Left lung (tissue), 10 donors: ENCODE data around the gene SNRNP70. TPM values are rescaled to one million over a fixed set of nuclear protein-coding genes. Genes with fewer than 3 reads are reported as not detected.

ENCODE experiments used
- ATAC-seq: fragments of 200-7000 bp; cut with Tn5 transposase; one replicate; pipeline ENCODE4 v1.9.1; 2020; ENCODE audit warnings: moderate library complexity
- DNase-seq, 4 donors: peaks; one replicate each; pipeline ENCODE4 v3.0.0-alpha.2; 2013 to 2020
- H3K27ac ChIP-seq, 2 donors: fragments of 200-600 bp; sonication (generic) in 1 of 2; one replicate each; pipeline versions ENCODE4 v1.5.0 to v1.8.0; 2020 to 2021
- H3K27me3 ChIP-seq, 2 donors: fragments of 200-600 bp; sonication (generic) in 1 of 2; one replicate each; pipeline versions ENCODE4 v1.5.0 to v1.8.0; 2020 to 2021
- H3K36me3 ChIP-seq, 2 donors: fragments of 200-600 bp; sonication (generic) in 1 of 2; one replicate each; pipeline versions ENCODE4 v1.5.0 to v1.8.0; 2020 to 2021
- H3K4me1 ChIP-seq, 2 donors: fragments of 200-600 bp; one replicate each; pipeline ENCODE4 v1.8.0; 2021
- H3K4me3 ChIP-seq, 2 donors: fragments of 200-600 bp; sonication (generic) in 1 of 2; one replicate each; pipeline versions ENCODE4 v1.5.0 to v1.8.0; 2020 to 2021; ENCODE audit warnings: mild to moderate bottlenecking in 1 of 2
- H3K9me3 ChIP-seq, 2 donors: fragments of 200-600 bp; sonication (generic) in 1 of 2; one replicate each; pipeline versions ENCODE4 v1.5.0 to v1.8.0; 2020 to 2021
- CTCF ChIP-seq, 2 donors: fragments of 200-600 bp; sonication (generic) in 1 of 2; IDR thresholded peaks; one replicate each; pipeline versions ENCODE4 v1.5.0 to v1.8.0; 2021; ENCODE audit warnings: antibody characterized with exemption in 2 of 2
- intact Hi-C, 2 donors: fragments of 100-400 bp; cut with DNase I; formaldehyde crosslinking; loops; one replicate each; pipeline versions ENCODE4 v1.11.2 to v1.14.2; 2022
- polyA plus RNA-seq, 6 donors: library from polyadenylated mRNA; unstranded; fragments of 120-200 nt; gene quantifications; one replicate each; pipeline ENCODE4 v1.2.1, GENCODE V29; 2013; ENCODE audit not compliant: insufficient read length in 6 of 6
- total RNA-seq, 2 donors: library from RNA; stranded (reverse); fragmentation: NEBNext Ultra II Directional; extraction: Animal tissue kit (Norgen Biotek cat#: 25700); gene quantifications; one replicate each; pipeline ENCODE4 v1.2.1, GENCODE V29; 2021
- donor health status: DM: no; HTN: yes; CAD: no.
- donor health status: DM: no; HTN: no; CAD: no.

SNRNP70 gene
- total and polyA plus RNA-seq, 8 donors = 161 to 371 (median 325) TPM

- peak in 2 of 4 donors; percentile 18 to 40 for DNase-seq
- intact Hi-C loops = no loop called here
Observed at GRCh38 chr19:49155005-49155819, 70.0 kb downstream of the SNRNP70 start, which contains the start of gene HRC. Gene HRC (minus strand): TSS chr19:49155396. CDS start chr19:49155237, 159 bp downstream.

GRCh38 chr19:49155820-49156346 is 70.6 kb downstream of the SNRNP70 start:
- Histone ChIP-seq H3K36me3 (no peaks in the 10 kb centered on the region), H3K9me3 (no peaks in the 10 kb centered on the region), H3K27ac (no peak overlapping the region), H3K4me1 (peaks cover 4 to 23% of the 10 kb centered on the region in 2 donors), H3K4me3 (no peak overlapping the region), H3K27me3 (peaks cover 0 to 38% of the 10 kb centered on the region in 2 donors)
- TF ChIP-seq CTCF (IDR thresholded peaks at IDR 0.05) = no peak
- ATAC-seq = no peak
- intact Hi-C loops = no loop called here
- peak in 1 of 4 donors; percentile 20 for DNase-seq

More at GRCh38 chr19:49155005-49155819, 70.0 kb downstream of the SNRNP70 start, which contains the start of gene HRC:
- H3K4me1 ChIP-seq = peaks cover 4 to 30% of the 10 kb centered on the region in 2 donors
- no peak within 1 kb of the TSS for H3K4me3 ChIP-seq
- H3K9me3 ChIP-seq = no peaks in the 10 kb centered on the region
- H3K27me3 ChIP-seq = peaks cover 0 to 45% of the 10 kb centered on the region in 2 donors
- H3K36me3 ChIP-seq = no peaks in the 10 kb centered on the region
- no peak for ATAC-seq
- no peak for TF ChIP-seq CTCF (IDR thresholded peaks at IDR 0.05)
- H3K27ac ChIP-seq = no peak within 1 kb of the TSS

- H3K27ac ChIP-seq = peak within 1 kb of the TSS; percentile 79 to 89
- H3K36me3 ChIP-seq = no peaks in the 10 kb centered on the region
- ATAC-seq = peak; percentile 99
- TF ChIP-seq CTCF (IDR thresholded peaks at IDR 0.05) = no peak
- peak; percentile 83 to 95 (median 92) for DNase-seq
- no peaks in the 10 kb centered on the region for H3K9me3 ChIP-seq
- H3K27me3 ChIP-seq = peaks cover 0 to 21% of the 10 kb centered on the region in 2 donors
- peak within 1 kb of the TSS; percentile 71 to 84 for H3K4me3 ChIP-seq
- peaks cover 4 to 10% of the 10 kb centered on the region in 2 donors for H3K4me1 ChIP-seq
- intact Hi-C loops = no loop called here
Observed at GRCh38 chr19:49157445-49158224, 72.4 kb downstream of the SNRNP70 start, which contains the start of gene TRPM4. Gene TRPM4 (plus strand): TSS chr19:49157792. CDS start chr19:49157867, 75 bp downstream.

Other genes with a start within 250 kb of the SNRNP70 start
- gene HSD17B14, start 249.0 kb upstream of the SNRNP70 start, total RNA-seq = 10 to 100 TPM; 10.1 to 20.3 TPM
- 10 to 100 TPM in 1 of 6 donors, 1 to 10 TPM in 5; 6.7 to 10.9 (median 8.6) TPM for gene HSD17B14, start 249.0 kb upstream of the SNRNP70 start, polyA plus RNA-seq
- gene PLEKHA4, start 216.8 kb upstream of the SNRNP70 start, total RNA-seq = 10 to 100 TPM; 21.0 to 37.3 TPM
- gene PLEKHA4, start 216.8 kb upstream of the SNRNP70 start, polyA plus RNA-seq = 10 to 100 TPM; 14.4 to 21.1 (median 17.4) TPM
- gene PPP1R15A, start 213.0 kb upstream of the SNRNP70 start, total RNA-seq = 10 to 100 TPM; 68.4 to 74.8 TPM
- gene PPP1R15A, start 213.0 kb upstream of the SNRNP70 start, polyA plus RNA-seq = 100 to 1,000 TPM in 1 of 6 donors, 10 to 100 TPM in 5; 36.3 to 110 (median 58.4) TPM
- 1 to 10 TPM in 1 of 2 donors, under 1 TPM in 1; 0.89 to 1.2 TPM for gene TULP2, start 186.7 kb upstream of the SNRNP70 start, total RNA-seq
- 1 to 10 TPM in 3 of 6 donors, under 1 TPM in 3; 0.72 to 1.4 (median 1.1) TPM for gene TULP2, start 186.7 kb upstream of the SNRNP70 start, polyA plus RNA-seq
- 100 to 1,000 TPM; 286 to 331 TPM for gene NUCB1, start 185.1 kb upstream of the SNRNP70 start, total RNA-seq
- 100 to 1,000 TPM; 171 to 210 (median 192) TPM for gene NUCB1, start 185.1 kb upstream of the SNRNP70 start, polyA plus RNA-seq
- gene DHDH, start 151.8 kb upstream of the SNRNP70 start, total RNA-seq = 1 to 10 TPM; 3.3 to 4.1 TPM
- 1 to 10 TPM in 5 of 6 donors, under 1 TPM in 1; 0.86 to 2.4 (median 1.8) TPM for gene DHDH, start 151.8 kb upstream of the SNRNP70 start, polyA plus RNA-seq
- 100 to 1,000 TPM; 130 to 141 TPM for gene BAX, start 130.6 kb upstream of the SNRNP70 start, total RNA-seq
- gene BAX, start 130.6 kb upstream of the SNRNP70 start, polyA plus RNA-seq = 10 to 100 TPM; 47.7 to 69.7 (median 60.8) TPM
- gene FTL, start 120.1 kb upstream of the SNRNP70 start, total RNA-seq = 1,000 to 10,000 TPM; 8,739 to 9,329 TPM
- gene FTL, start 120.1 kb upstream of the SNRNP70 start, polyA plus RNA-seq = 1,000 to 10,000 TPM; 1,119 to 1,450 (median 1,279) TPM
- gene GYS1, start 92.1 kb upstream of the SNRNP70 start, total RNA-seq = 10 to 100 TPM; 42.5 to 49.0 TPM
- gene GYS1, start 92.1 kb upstream of the SNRNP70 start, polyA plus RNA-seq = 10 to 100 TPM; 45.2 to 56.3 (median 50.0) TPM
- gene RUVBL2, start 91.6 kb upstream of the SNRNP70 start, total RNA-seq = 10 to 100 TPM; 46.6 to 66.6 TPM
- 10 to 100 TPM; 67.9 to 83.7 (median 76.8) TPM for gene RUVBL2, start 91.6 kb upstream of the SNRNP70 start, polyA plus RNA-seq
- gene LHB, start 68.4 kb upstream of the SNRNP70 start, total RNA-seq = not detected
- under 1 TPM in 2 of 6 donors, not detected in 4; 0.31 to 0.57 TPM for gene LHB, start 68.4 kb upstream of the SNRNP70 start, polyA plus RNA-seq
- not detected for gene CGB3, start 61.1 kb upstream of the SNRNP70 start, total RNA-seq
- gene CGB3, start 61.1 kb upstream of the SNRNP70 start, polyA plus RNA-seq = under 1 TPM in 1 of 6 donors, not detected in 5; 0.81 TPM
- not detected for gene CGB2, start 53.6 kb upstream of the SNRNP70 start, total RNA-seq
- not detected for gene CGB2, start 53.6 kb upstream of the SNRNP70 start, polyA plus RNA-seq
- gene CGB1, start 48.6 kb upstream of the SNRNP70 start, total RNA-seq = not detected
- not detected for gene CGB1, start 48.6 kb upstream of the SNRNP70 start, polyA plus RNA-seq
- gene CGB5, start 41.6 kb upstream of the SNRNP70 start, total RNA-seq = under 1 TPM in 1 of 2 donors, not detected in 1; 0.50 TPM
- not detected for gene CGB5, start 41.6 kb upstream of the SNRNP70 start, polyA plus RNA-seq
- not detected for gene CGB8, start 36.3 kb upstream of the SNRNP70 start, total RNA-seq
- gene CGB8, start 36.3 kb upstream of the SNRNP70 start, polyA plus RNA-seq = under 1 TPM in 1 of 6 donors, not detected in 5; 0.89 TPM
- under 1 TPM; 0.09 to 0.34 TPM for gene CGB7, start 27.7 kb upstream of the SNRNP70 start, total RNA-seq
- under 1 TPM; 0.11 to 0.69 (median 0.18) TPM for gene CGB7, start 27.7 kb upstream of the SNRNP70 start, polyA plus RNA-seq
- 1 to 10 TPM; 2.1 to 6.2 TPM for gene NTF4, start 20.6 kb upstream of the SNRNP70 start, total RNA-seq
- 1 to 10 TPM in 2 of 6 donors, under 1 TPM in 4; 0.63 to 1.6 (median 0.78) TPM for gene NTF4, start 20.6 kb upstream of the SNRNP70 start, polyA plus RNA-seq
- gene KCNA7, start 12.8 kb upstream of the SNRNP70 start, total RNA-seq = not detected
- gene KCNA7, start 12.8 kb upstream of the SNRNP70 start, polyA plus RNA-seq = under 1 TPM in 5 of 6 donors, not detected in 1; 0.04 to 0.12 (median 0.06) TPM
- 1 to 10 TPM; 6.5 to 6.9 TPM for gene LIN7B, start 28.9 kb downstream of the SNRNP70 start, total RNA-seq
- 10 to 100 TPM in 2 of 6 donors, 1 to 10 TPM in 4; 7.3 to 12.5 (median 9.2) TPM for gene LIN7B, start 28.9 kb downstream of the SNRNP70 start, polyA plus RNA-seq
- 1 to 10 TPM; 1.7 to 2.1 TPM for gene C19orf73, start 33.7 kb downstream of the SNRNP70 start, total RNA-seq
- under 1 TPM in 4 of 6 donors, not detected in 2; 0.23 to 0.51 (median 0.25) TPM for gene C19orf73, start 33.7 kb downstream of the SNRNP70 start, polyA plus RNA-seq
- gene PPFIA3, start 34.1 kb downstream of the SNRNP70 start, total RNA-seq = 1 to 10 TPM; 6.6 to 7.5 TPM
- gene PPFIA3, start 34.1 kb downstream of the SNRNP70 start, polyA plus RNA-seq = 1 to 10 TPM; 5.9 to 9.9 (median 7.7) TPM
- gene HRC, start 69.9 kb downstream of the SNRNP70 start, total RNA-seq = 1 to 10 TPM in 1 of 2 donors, under 1 TPM in 1; 0.26 to 1.5 TPM
- gene HRC, start 69.9 kb downstream of the SNRNP70 start, polyA plus RNA-seq = 10 to 100 TPM in 4 of 6 donors, 1 to 10 TPM in 2; 8.4 to 16.4 (median 11.1) TPM
- 10 to 100 TPM; 32.5 to 61.7 TPM for gene TRPM4, start 72.3 kb downstream of the SNRNP70 start, total RNA-seq
- gene TRPM4, start 72.3 kb downstream of the SNRNP70 start, polyA plus RNA-seq = 10 to 100 TPM; 14.3 to 39.7 (median 26.2) TPM
- 1 to 10 TPM in 1 of 2 donors, under 1 TPM in 1; 0.52 to 1.0 TPM for gene SLC6A16, start 239.7 kb downstream of the SNRNP70 start, total RNA-seq
- gene SLC6A16, start 239.7 kb downstream of the SNRNP70 start, polyA plus RNA-seq = 1 to 10 TPM; 2.5 to 6.2 (median 4.3) TPM
- 10 to 100 TPM; 59.0 to 83.2 TPM for gene CD37, start 250.0 kb downstream of the SNRNP70 start, total RNA-seq
- gene CD37, start 250.0 kb downstream of the SNRNP70 start, polyA plus RNA-seq = 10 to 100 TPM; 36.5 to 55.9 (median 52.4) TPM